ENCODE results near the gene LMCD1. TPM values are rescaled to one million over a fixed set of nuclear protein-coding genes. Genes with fewer than 3 reads are reported as not detected.

LMCD1 gene
- total and polyA plus RNA-seq, 12 donors = 18.6 to 459 (median 45.7) TPM

- H3K4me3 ChIP-seq = no peak overlapping the region
- no peak for TF ChIP-seq CTCF (IDR thresholded peaks at IDR 0.05)
- H3K9me3 ChIP-seq = peaks cover 0 to 12% (median 0%) of the 10 kb centered on the region in 11 donors
- DNase-seq (no peak), ATAC-seq (no peak)
- H3K27ac ChIP-seq = no peak overlapping the region
- WGBS, 2 donors = 94 to 97% methylated on average over 5 of the region's 5 CpGs
- intact Hi-C loops (cut with DNase I) = no loop called here
- no peaks in the 10 kb centered on the region for H3K27me3 ChIP-seq
- peaks cover 4 to 14% (median 8%) of the 10 kb centered on the region in 9 donors for H3K4me1 ChIP-seq
- no peaks in the 10 kb centered on the region for H3K36me3 ChIP-seq
Observed at GRCh38 chr3:8617921-8618320, 116.3 kb downstream of the LMCD1 start.

DNA sequence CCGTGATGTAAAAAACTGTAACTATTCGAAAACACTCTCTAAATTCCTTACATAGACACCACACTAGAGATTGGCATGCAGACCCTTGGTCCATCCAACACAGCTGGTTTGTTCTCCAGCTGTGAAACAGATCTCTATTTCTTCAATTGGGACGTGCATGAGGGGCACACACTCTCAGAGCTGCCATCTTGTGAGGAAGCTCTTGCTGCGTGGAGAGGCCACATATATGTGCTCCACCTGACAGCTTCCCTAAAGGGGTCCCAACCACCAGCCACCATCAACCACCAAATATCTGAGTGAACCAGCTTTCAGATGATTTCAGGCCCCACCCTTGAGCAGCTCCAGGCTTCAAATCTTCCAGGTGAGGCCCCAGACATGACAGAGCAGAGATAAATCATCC lies 117.3 kb downstream of the LMCD1 start:
- peaks cover 6 to 20% (median 12%) of the 10 kb centered on the region in 9 donors for H3K4me1 ChIP-seq
- no peaks in the 10 kb centered on the region for H3K36me3 ChIP-seq
- peaks cover 0 to 12% (median 0%) of the 10 kb centered on the region in 11 donors for H3K9me3 ChIP-seq
- 97 to 98% methylated on average over 4 of the region's 4 CpGs for WGBS, 2 donors
- H3K27me3 ChIP-seq = no peaks in the 10 kb centered on the region
- H3K27ac ChIP-seq = no peak overlapping the region
- TF ChIP-seq CTCF (IDR thresholded peaks at IDR 0.05) = no peak
- DNase-seq (no peak), ATAC-seq (no peak)
- no peak overlapping the region for H3K4me3 ChIP-seq
- intact Hi-C loops (cut with DNase I) = no loop called here

DNA sequence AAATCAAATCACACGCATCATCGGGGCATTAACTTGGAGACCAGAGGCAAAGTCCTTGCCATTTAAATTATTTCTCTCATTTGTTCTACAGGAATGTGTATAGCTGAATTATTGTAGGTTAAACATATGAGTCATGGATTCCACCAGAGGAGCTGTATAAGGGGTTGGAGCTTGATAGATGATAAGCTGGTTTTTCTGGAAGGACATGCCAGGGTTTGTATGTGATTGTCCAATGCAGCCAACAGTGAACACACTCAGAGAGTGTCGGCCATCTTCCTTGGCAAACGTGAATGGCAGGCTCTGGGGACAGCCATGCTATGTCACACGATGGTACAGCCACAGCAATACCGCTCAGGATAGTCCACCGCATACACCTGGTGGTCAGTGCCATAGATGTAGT lies 117.9 kb downstream of the LMCD1 start:
- intact Hi-C loops (cut with DNase I) = no loop called here
- Histone ChIP-seq H3K4me1 (peaks cover 6 to 20% (median 12%) of the 10 kb centered on the region in 9 donors), H3K27me3 (no peaks in the 10 kb centered on the region), H3K9me3 (peaks cover 0 to 12% (median 0%) of the 10 kb centered on the region in 11 donors), H3K27ac (no peak overlapping the region), H3K36me3 (no peaks in the 10 kb centered on the region), H3K4me3 (no peak overlapping the region)
- WGBS, 2 donors = 97 to 98% methylated on average over 7 of the region's 7 CpGs
- ATAC-seq = no peak
- DNase-seq = no peak
- no peak for TF ChIP-seq CTCF (IDR thresholded peaks at IDR 0.05)

DNA sequence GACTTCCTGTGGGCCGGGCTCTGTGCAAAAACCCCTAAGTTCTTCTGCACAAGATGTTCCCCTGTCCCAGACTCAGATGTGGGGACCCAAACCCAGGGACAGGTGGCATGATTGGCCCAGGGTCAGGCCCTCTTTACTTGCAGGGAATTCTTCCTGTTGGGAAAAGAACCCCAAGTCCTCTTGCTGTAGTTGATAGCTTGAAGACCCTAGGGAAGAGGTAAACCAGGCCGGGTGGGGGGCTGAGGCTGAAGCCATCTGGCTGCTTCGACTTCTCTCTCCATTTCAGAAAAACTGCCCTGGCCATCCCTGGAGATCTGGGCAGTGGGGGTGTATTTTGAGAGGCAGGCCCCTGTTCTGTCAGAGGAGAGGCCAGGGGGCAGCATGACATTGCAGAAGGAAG lies 119.5 kb downstream of the LMCD1 start:
- no peak for ATAC-seq
- H3K27ac ChIP-seq = no peak overlapping the region
- 74 to 79% methylated on average over 3 of the region's 3 CpGs for WGBS, 2 donors
- DNase-seq = no peak
- no peaks in the 10 kb centered on the region for H3K36me3 ChIP-seq
- TF ChIP-seq CTCF (IDR thresholded peaks at IDR 0.05) = no peak
- H3K27me3 ChIP-seq = no peaks in the 10 kb centered on the region
- peaks cover 6 to 20% (median 12%) of the 10 kb centered on the region in 9 donors for H3K4me1 ChIP-seq
- H3K4me3 ChIP-seq = no peak overlapping the region
- peaks cover 0 to 12% (median 0%) of the 10 kb centered on the region in 11 donors for H3K9me3 ChIP-seq
- intact Hi-C loops (cut with DNase I) = loop anchor here in 4 of 10 donors (5.0 to 10.0 kb wide), 2 partner anchors 179 to 296 kb away; no protein-coding TSS in a partner anchor

Measured in heart right ventricle (tissue), 16 donors.